ENCODE measurements around the gene AJAP1. TPM values are rescaled to one million over a fixed set of nuclear protein-coding genes. Genes with fewer than 3 reads are reported as not detected.

AJAP1 gene
- total RNA-seq, 1 donor from 2014 or later = 0.63 TPM

DNA sequence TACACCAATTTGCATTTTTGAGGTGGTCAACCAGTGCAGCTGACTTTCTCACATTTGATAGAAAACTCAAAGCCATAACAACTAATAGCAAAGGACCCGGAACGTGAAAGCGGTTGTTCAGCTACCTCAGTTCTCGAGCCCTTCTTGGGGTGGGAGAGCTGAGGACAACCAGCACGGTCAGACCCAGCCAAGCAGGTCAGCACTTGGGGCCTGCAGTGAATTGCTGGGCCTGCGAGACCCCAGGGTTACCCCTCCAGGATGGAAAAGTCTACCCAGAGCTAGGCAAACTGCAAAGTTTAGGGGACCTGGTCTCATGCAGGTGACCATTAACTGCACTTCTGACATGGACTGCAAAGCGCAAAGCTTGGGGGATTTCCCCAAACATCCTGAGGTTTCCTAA is 23.8 kb upstream of the AJAP1 start:
- ATAC-seq = no peak
- DNase-seq (ENCODE audit: low spot score) = no peak

- DNase-seq (ENCODE audit: low spot score) = no peak
- no peak for ATAC-seq
Measured at GRCh38 chr1:4631321-4631720, 23.1 kb upstream of the AJAP1 start.

GRCh38 chr1:4633346-4633745 is 21.1 kb upstream of the AJAP1 start:
- ATAC-seq (no peak), DNase-seq (ENCODE audit: low spot score) (no peak)

DNA sequence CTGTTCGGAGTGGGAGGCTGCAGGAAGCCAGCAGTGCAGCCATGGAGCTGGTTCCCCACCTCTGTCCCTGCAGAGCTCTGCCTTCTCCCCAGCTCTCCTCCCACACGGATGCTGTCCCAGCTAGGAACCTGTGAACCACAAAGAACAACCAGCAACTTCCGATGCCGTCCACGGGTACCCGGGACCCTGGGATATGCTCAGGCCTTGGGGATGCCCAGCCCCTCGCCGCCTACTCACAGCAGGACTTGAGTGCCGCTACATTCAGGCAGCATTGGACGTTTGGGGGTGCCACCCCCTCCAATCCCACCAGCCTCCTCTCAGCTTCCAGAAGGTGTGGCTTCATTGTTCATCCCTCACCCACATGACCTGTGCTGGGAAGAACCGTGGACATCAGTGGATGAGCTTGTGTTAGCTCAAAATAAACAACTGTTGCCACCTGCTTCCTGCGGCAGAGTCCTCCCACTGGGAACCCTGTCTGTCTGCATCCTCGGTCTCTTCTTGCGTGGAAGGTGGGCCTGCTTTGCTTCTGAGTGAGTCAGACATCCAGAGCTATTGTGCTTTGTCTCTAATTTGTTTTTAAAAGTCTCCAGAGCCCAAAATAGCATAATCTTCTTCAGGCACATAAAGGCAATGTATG is 20.1 kb upstream of the AJAP1 start:
- no peak for ATAC-seq

DNA sequence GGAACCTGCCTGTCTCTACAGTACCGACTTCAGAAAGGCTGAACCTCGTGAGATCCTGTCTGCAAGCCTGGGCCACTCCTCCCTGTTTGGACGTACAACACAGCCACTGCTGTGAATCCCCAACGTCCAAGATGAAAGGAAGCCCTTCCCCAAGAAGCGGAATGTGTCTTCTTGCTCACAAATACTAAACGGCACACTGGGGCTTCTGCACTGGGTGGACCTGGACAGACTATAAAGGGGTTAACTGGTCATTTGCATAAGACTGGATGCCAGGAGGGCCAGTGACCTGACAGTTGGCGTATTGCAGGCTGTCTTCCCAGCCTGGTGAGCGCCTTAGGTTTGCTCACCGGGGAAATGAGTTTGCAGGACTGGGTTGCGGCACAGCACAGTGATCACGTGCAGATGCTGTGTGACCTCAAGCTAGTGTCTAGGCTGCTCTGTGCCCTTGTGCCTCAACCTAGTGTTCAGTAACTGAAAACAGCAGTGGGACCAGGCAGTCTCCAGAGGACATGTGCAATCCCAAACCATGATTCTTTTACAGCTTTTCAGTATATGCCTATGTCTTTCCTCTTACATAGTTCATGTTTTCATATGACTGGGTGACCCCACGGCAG is 19.5 kb upstream of the AJAP1 start:
- no peak for DNase-seq (ENCODE audit: low spot score)

More for the DNA sequence above, 20.1 kb upstream of the AJAP1 start:
- no peak for DNase-seq (ENCODE audit: low spot score)

GRCh38 chr1:4636186-4636585 is 18.2 kb upstream of the AJAP1 start:
- ATAC-seq = no peak

More for the DNA sequence above, 19.5 kb upstream of the AJAP1 start:
- ATAC-seq = no peak

DNA sequence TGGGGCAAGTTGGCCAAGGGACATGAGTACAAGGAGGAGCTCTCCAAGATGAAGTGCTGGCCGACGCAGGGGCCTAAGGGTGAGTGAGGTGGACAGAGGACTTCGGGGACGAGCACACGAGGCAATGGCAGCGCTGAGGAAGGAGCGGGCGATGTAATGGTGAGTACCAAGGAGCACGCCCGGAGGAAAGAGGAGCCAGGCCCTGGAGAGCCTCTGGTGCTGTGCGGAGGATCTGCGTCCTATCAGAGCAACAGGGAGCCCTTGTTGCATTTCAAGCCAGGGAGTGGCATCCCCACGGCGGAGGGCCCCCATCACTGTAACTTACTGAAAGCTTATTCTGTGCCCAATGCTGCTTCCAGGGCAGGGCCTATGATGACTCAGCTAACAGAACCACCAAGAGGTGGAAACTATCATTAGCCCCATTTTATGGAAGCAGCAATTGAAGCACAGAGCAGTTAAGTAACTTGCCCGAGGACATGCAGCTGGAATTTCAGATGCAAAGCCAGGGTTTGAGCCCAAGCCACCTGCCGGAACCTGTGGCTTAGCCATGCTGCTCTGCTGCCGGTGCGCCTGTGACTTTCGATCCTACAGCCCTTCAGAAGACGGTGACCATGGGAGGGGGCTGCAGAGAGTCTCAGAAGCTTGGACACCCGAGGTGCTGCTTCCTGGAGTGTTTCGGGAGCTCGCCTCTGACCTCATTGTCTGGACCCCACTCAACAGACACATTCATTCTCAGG is 17.6 kb upstream of the AJAP1 start:
- ATAC-seq (no peak), DNase-seq (ENCODE audit: low spot score) (no peak)

More at GRCh38 chr1:4636186-4636585, 18.2 kb upstream of the AJAP1 start:
- no peak for DNase-seq (ENCODE audit: low spot score)

DNA sequence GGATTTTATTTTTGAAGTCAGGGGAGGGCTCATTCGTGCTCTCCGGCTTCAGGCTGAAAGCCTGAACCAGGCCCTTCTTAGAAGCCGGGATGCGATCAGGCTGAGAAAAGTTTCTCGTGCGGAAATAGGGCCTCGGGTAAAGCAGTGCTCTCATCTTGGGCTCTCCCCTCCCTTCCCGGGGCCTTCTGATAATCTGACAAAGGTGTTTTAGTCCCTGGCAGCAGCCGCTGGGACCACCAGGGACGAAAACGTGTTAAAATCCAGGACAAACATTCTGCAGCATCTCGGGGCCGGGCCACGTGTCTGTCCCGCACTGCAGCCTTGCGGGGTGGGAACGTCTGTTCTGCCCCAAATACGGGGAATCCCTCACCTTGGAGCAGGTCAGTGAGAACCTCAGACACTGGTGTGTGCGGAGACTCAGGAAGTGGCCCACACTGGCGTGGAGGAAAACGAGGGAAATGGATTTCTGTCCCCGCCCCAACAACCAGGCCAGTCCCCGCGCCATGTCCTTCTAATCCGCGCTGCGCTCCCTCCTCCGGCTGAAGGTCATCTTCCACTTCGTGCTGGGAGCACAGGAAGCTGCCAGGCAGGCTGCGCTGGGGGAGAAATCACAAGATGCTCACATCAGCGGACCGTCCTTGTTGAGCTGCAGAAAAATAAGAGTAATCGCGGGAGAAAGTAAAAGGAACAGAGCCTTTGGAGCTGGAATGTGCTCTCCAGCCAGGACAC is 16.6 kb upstream of the AJAP1 start:
- no peak for DNase-seq (ENCODE audit: low spot score)

DNA sequence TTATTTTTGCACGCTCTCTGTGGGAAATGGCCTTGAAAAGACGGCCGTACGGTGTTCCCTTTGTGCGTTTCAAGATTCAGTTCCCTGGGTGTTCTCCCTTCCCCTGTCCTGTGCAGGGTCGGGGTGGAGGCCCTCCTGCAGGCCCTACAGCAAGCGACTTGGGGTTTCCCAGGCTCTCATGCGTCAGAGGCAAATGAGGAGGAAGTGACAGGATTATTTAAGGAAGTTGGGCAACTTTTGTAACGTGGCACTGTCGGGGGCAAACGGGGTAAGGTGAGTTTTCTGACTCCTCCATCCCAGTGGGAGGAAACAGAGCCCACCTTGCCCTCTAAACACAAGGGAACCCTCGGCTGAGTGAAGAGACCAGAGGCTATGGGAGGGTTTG is 16.1 kb upstream of the AJAP1 start:
- no peak for ATAC-seq
- no peak for DNase-seq (ENCODE audit: low spot score)

More for the DNA sequence above, 16.6 kb upstream of the AJAP1 start:
- no peak for ATAC-seq

GRCh38 chr1:4640931-4641330 is 13.5 kb upstream of the AJAP1 start:
- DNase-seq (ENCODE audit: low spot score) (no peak), ATAC-seq (no peak)

DNA sequence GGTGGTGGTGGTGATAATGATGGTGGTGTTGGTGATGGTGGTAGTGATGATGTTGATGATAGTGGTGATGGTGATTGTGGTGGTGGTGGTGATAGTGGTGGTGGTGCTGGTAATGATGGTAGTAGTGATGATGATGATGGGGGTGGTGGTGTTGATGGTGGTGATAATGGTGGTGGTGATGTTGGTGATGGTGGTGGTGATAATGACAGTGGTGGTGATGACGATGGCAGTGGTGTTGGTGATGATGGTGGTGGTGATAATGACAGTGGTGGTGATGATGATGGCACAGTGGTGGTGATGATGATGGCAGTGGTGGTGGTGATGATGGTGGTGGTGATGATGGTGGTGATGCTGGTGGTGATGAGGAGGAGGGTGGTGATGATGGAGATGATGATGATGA is 7.0 kb upstream of the AJAP1 start:
- no peak for ATAC-seq
- no peak for DNase-seq (ENCODE audit: low spot score)

DNA sequence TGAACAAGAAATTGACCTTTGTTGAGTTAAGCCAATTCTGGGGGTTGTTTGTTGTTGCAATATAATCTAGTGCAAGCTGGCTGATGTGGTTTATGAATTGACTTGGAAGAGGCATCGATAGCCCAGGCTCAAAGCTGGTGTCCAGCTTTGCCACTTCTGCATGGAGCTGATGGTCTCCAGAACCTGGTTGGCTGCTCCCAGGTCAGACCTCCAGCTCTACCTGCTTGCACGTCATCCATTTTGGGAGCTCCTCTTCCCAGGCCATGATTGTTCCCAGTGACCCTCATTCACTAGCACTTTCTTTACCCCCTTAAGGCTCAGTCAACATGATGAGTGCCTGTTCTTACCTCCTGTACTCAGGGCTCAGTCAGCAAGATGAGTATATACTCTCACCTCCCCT is 5.8 kb upstream of the AJAP1 start:
- no peak for DNase-seq (ENCODE audit: low spot score)
- ATAC-seq = no peak

- DNase-seq (ENCODE audit: low spot score) (no peak), ATAC-seq (no peak)
Measured at GRCh38 chr1:4650481-4650880, 3.9 kb upstream of the AJAP1 start.

- DNase-seq (ENCODE audit: low spot score) (no peak), ATAC-seq (no peak)
Measured at GRCh38 chr1:4650981-4651380, 3.4 kb upstream of the AJAP1 start.

DNA sequence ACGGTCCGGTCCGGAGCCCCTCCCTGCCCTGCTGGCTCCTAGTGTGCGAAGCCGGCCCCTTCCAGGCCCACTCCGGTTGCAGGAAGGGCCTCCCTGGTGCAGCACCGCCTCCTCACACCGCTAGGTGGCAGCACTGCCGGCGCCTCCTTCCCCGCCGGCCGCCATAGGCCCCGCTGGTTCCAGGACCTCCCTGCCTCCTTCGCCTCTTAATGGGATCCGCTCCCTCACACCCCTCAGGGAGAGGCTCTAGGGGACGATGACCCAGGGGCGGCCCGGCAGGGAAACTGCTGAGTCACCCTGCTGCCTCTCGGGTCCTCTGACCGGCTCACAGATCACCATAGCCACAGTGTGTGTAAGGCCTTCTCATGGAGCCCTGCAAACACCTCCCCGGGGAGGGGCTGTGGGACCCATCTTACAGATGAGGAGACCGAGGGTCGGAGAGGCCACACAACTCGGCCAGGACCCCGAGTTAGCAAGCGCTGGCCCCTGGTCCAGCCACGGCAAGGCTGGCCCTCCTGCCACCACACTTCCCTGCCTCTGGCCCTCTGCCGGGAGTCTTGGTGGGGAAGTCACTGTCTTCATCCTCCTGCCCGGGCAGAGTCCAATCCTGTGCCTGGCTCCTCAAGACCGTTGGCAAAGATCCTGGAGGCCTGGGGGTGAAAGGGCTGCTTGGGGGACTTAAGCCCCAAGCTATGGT is 1.6 kb upstream of the AJAP1 start:
- ATAC-seq = peak; percentile 94

DNA sequence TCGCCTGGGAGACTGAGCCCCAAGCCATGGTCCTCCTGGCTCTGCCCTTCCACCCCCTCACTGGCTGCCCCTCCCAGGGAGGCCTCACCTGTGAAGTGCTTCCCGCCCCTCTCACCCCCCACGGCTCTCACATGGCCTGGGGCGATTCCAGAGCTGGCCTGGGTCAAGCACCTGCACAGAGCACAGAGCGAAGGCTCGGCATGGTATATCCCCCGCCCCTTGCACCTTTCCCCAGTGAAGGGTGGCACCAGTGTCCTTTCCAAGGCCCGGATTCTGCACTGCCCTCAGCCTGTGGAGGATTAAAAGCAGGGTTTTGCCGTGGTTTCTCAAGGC is 1.1 kb upstream of the AJAP1 start:
- no peak for ATAC-seq
- DNase-seq (ENCODE audit: low spot score) = no peak

More for the DNA sequence above, 1.6 kb upstream of the AJAP1 start:
- DNase-seq (ENCODE audit: low spot score) = peak; percentile 66

DNA sequence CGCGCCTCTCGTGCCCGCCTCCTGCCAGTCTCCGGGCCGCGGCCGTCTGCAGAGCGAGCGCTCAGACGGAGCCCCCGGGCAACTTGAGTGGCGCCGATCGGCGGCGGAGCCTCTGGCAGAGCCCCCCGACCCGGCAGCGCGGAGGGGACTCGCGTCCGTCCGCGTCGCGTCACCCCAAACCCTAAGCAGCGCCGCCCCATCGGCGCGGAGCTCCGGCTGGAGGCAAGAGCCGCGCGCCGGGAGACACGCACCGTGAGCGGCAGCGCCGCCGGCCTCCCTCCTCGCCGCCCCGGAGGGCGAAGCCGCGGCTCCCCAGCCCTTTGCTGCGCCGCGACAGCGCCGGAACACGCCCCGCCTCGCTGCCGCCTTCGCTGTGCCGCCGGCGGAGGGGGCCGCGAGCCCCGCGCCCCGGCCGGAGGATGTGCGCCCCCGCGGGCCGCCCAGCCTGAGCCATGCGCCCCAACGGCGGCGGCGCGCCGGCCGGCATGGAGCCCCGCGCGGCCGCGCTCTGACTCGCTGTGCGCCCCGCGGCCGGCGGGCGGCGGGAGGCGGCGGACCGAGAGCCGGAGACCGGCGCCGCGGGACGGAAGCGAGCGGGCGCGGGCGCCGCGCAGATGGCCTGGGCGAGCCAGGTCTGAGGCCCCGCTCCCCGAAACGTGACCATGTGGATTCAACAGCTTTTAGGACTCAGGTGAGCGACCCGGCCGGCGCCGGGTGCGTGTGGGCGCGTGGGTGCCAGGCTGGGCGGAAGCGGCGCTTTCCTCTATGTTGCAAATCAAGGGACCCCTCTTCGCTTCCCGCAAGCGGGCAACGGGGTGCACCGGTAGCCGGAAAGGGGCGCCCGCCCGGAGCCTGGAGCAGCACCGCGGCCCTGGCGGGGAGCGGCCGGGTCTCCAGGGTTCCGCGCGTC is 610 bp downstream of the AJAP1 start:
- ATAC-seq (no peak), DNase-seq (ENCODE audit: low spot score) (no peak)

DNA sequence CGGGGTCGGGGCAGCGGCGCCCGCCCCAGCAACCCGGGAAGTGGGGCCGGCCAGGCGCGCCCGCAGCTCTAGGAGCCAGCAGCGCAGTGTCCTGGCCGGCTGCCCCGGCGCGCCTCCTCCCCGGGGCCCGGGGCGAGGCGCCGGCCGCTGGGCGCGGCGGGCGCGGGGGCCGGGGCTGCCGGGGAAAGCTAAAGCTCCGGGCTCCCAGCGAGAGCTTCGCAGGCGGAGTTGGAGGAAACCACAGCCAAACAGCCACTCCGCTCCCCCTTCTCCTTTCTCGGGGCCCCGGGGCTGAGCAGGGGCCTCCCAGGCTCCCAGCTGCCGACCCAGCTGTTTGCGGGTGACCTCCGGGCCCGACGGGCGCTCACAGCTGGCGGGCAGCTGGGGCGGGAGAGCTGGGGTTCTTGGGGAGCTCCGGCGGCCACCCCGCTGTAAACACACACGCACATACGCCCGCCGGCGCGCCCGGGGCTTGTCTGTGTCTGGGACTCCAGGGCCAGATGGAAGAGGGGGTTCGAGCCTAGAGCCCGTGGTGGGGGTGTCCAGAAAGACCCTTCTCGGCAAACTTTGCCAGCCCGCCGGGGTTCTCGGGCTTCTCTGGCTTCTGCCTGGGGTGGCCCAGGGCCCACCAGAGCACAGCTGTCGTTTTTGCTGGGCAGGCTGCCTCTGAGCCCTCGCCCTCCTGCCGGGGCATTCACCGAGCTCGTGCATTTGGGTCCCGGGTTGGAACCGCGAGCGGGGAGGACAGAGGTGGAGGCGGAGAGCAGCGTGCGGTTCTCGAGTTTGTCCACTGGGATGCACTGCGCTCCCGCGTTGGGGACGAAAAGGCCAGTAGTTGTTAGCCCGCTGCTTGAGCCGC is 1.5 kb downstream of the AJAP1 start:
- no peak for DNase-seq (ENCODE audit: low spot score)
- ATAC-seq = peak; percentile 66

- DNase-seq (ENCODE audit: low spot score) (no peak), ATAC-seq (no peak)
Measured at GRCh38 chr1:4656533-4657140, 2.2 kb downstream of the AJAP1 start.
